Activated T-cell treated with anti-CD3 and anti-CD28 coated beads, Interleukin-2, amount 50 U/mL, for 72 hours (primary cell): ENCODE measurements around the gene INHBE. TPM values are rescaled to one million over a fixed set of nuclear protein-coding genes. Genes with fewer than 3 reads are reported as not detected.

Experiments
- total RNA-seq, 2 donors: library from RNA; stranded (reverse); gene quantifications; one replicate each; pipeline ENCODE4 v1.2.3, GENCODE V29; 2022

Gene INHBE
- total RNA-seq, 2 donors from 2014 or later = 3.8 to 4.8 TPM

Other genes with a start within 250 kb of the INHBE start
- 1 to 10 TPM; 1.5 to 2.3 TPM for gene NXPH4, start 238.5 kb upstream of the INHBE start, total RNA-seq
- gene SHMT2, start 225.6 kb upstream of the INHBE start, total RNA-seq = 100 to 1,000 TPM; 507 to 550 TPM
- gene STAC3, start 204.1 kb upstream of the INHBE start, total RNA-seq = 1 to 10 TPM; 3.5 to 4.2 TPM
- 10 to 100 TPM; 78.9 to 79.1 TPM for gene R3HDM2, start 24.3 kb upstream of the INHBE start, total RNA-seq
- not detected for gene INHBC, start 20.5 kb upstream of the INHBE start, total RNA-seq
- 1 to 10 TPM in 1 of 2 donors, under 1 TPM in 1; 0.21 to 1.3 TPM for gene GLI1, start 4.5 kb downstream of the INHBE start, total RNA-seq
- gene ARHGAP9, start 24.6 kb downstream of the INHBE start, total RNA-seq = 100 to 1,000 TPM; 119 to 153 TPM
- 100 to 1,000 TPM; 575 to 653 TPM for gene MARS1, start 32.8 kb downstream of the INHBE start, total RNA-seq
- gene DDIT3, start 65.2 kb downstream of the INHBE start, total RNA-seq = 10 to 100 TPM; 64.6 to 71.7 TPM
- gene MBD6, start 67.5 kb downstream of the INHBE start, total RNA-seq = 100 to 1,000 TPM; 131 to 148 TPM
- gene DCTN2, start 91.9 kb downstream of the INHBE start, total RNA-seq = 10 to 100 TPM; 94.9 to 99.0 TPM
- gene KIF5A, start 94.7 kb downstream of the INHBE start, total RNA-seq = 1 to 10 TPM; 3.2 to 5.9 TPM
- gene PIP4K2C, start 135.9 kb downstream of the INHBE start, total RNA-seq = 10 to 100 TPM; 21.3 to 23.1 TPM
- 10 to 100 TPM; 44.3 to 52.7 TPM for gene DTX3, start 149.5 kb downstream of the INHBE start, total RNA-seq
- 1 to 10 TPM; 2.8 to 5.3 TPM for gene ARHGEF25, start 156.1 kb downstream of the INHBE start, total RNA-seq
- 1 to 10 TPM; 2.5 to 3.8 TPM for gene B4GALNT1, start 177.9 kb downstream of the INHBE start, total RNA-seq
- 100 to 1,000 TPM; 103 to 104 TPM for gene OS9, start 238.8 kb downstream of the INHBE start, total RNA-seq